Left ventricle myocardium inferior (tissue), 1 donor: ENCODE measurements around the gene ZNF687. TPM values are rescaled to one million over a fixed set of nuclear protein-coding genes. Genes with fewer than 3 reads are reported as not detected.

Experiments
- DNase-seq: peaks from one replicate; pipeline ENCODE4 v3.0.0-alpha.2; 2020
- H3K27ac ChIP-seq: fragments of 200-600 bp; replicated peaks from 2 replicates; pipeline ENCODE4 v1.8.0; 2021
- H3K27me3 ChIP-seq: fragments of 200-600 bp; 2 replicates; pipeline ENCODE4 v1.8.0; 2021; ENCODE audit warnings: low read depth
- H3K36me3 ChIP-seq: fragments of 200-600 bp; 2 replicates; pipeline ENCODE4 v1.8.0; 2021
- H3K4me1 ChIP-seq: fragments of 200-600 bp; 2 replicates; pipeline ENCODE4 v1.8.0; 2021
- H3K4me3 ChIP-seq: fragments of 200-600 bp; 2 replicates; pipeline ENCODE4 v1.8.0; 2021; ENCODE audit warnings: mild to moderate bottlenecking, moderate library complexity
- H3K9me3 ChIP-seq: fragments of 200-600 bp; replicated peaks from 2 replicates; pipeline ENCODE4 v1.8.0; 2021
- CTCF ChIP-seq: fragments of 200-600 bp; IDR thresholded peaks from 2 replicates; pipeline ENCODE4 v1.8.0; 2021; ENCODE audit warnings: antibody characterized with exemption, mild to moderate bottlenecking, borderline replicate concordance
- intact Hi-C: fragments of 100-400 bp; cut with micrococcal nuclease; formaldehyde crosslinking; loops from one replicate; pipeline ENCODE4 v1.11.0; 2022
- total RNA-seq: library from RNA; stranded (reverse); fragmentation: NEBNext Ultra II Directional; extraction: Animal tissue kit (Norgen Biotek cat#: 25700); gene quantifications from one replicate; pipeline ENCODE4 v1.2.1, GENCODE V29; 2021
- donor health status: DM: no; HTN: yes; CAD: no; lungs with severe emphysema.

ZNF687 gene
- total RNA-seq, 1 donor from 2014 or later: 11.2 TPM

GRCh38 chr1:151312411-151312810, 30.3 kb downstream of the ZNF687 start:
- intact Hi-C loops: no loop called here
- Histone ChIP-seq H3K27me3 (no peaks in the 10 kb centered on the region), H3K36me3 (peaks cover 54% of the 10 kb centered on the region), H3K4me3 (no peak overlapping the region), H3K4me1 (peaks cover 80% of the 10 kb centered on the region), H3K27ac (peak overlapping the region; percentile 80), H3K9me3 (no peaks in the 10 kb centered on the region)
- DNase-seq: no peak
- TF ChIP-seq CTCF: no peak

GRCh38 chr1:151312826-151313225, 30.7 kb downstream of the ZNF687 start:
- H3K9me3 ChIP-seq: no peaks in the 10 kb centered on the region
- H3K27me3 ChIP-seq: no peaks in the 10 kb centered on the region
- H3K36me3 ChIP-seq: peaks cover 54% of the 10 kb centered on the region
- intact Hi-C loops: no loop called here
- peak overlapping the region; percentile 80 for H3K27ac ChIP-seq
- TF ChIP-seq CTCF: no peak
- H3K4me1 ChIP-seq: peaks cover 80% of the 10 kb centered on the region
- DNase-seq: no peak
- no peak overlapping the region for H3K4me3 ChIP-seq

- H3K4me1 ChIP-seq: peaks cover 80% of the 10 kb centered on the region
- no peak overlapping the region for H3K4me3 ChIP-seq
- no peak for TF ChIP-seq CTCF
- no peaks in the 10 kb centered on the region for H3K27me3 ChIP-seq
- intact Hi-C loops: no loop called here
- peaks cover 49% of the 10 kb centered on the region for H3K36me3 ChIP-seq
- peak; percentile 48 for DNase-seq
- H3K27ac ChIP-seq: peak overlapping the region; percentile 80
- H3K9me3 ChIP-seq: no peaks in the 10 kb centered on the region
Observed at GRCh38 chr1:151313501-151313900, 31.4 kb downstream of the ZNF687 start.

GRCh38 chr1:151314137-151314875, 32.2 kb downstream of the ZNF687 start:
- Histone ChIP-seq H3K27me3 (no peaks in the 10 kb centered on the region), H3K27ac (peak overlapping the region; percentile 80), H3K9me3 (no peaks in the 10 kb centered on the region), H3K4me1 (peaks cover 72% of the 10 kb centered on the region), H3K4me3 (no peak overlapping the region), H3K36me3 (peaks cover 50% of the 10 kb centered on the region)
- peak; percentile 86 for DNase-seq
- intact Hi-C loops: no loop called here
- TF ChIP-seq CTCF: no peak

- Histone ChIP-seq H3K4me1 (peaks cover 58% of the 10 kb centered on the region), H3K36me3 (peaks cover 61% of the 10 kb centered on the region), H3K27ac (no peak overlapping the region), H3K9me3 (no peaks in the 10 kb centered on the region), H3K4me3 (no peak overlapping the region), H3K27me3 (no peaks in the 10 kb centered on the region)
- no peak for DNase-seq
- TF ChIP-seq CTCF: no peak
- intact Hi-C loops: no loop called here
Observed at GRCh38 chr1:151315565-151316235, 33.6 kb downstream of the ZNF687 start.
